ENCODE measurements around the gene GALNT14.
A peak's percentile ranks its signal among the peaks of the same experiment; 100 is the strongest.

GALNT14 gene

DNA sequence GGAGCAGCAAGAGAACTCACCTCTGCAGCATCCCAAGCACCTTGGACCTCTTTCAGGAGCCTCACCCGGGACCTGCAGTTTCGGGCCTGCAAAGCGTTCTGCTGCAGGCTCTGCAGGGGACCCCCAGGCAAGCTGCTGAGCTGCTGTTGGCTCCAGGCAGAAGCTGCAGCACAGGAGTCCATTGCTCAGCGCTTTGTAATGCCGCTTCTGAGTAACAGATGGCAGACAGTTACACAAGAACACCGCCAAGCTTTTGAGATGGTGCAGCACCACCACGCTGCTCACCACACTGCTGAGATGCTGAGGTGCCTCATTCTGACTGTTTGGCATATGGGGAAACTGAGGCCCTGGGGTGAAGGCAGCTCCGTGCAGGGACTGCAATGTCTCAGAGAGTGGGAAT is 1.9 kb upstream of the GALNT14 start:
- Histone ChIP-seq H3K27me3 (ENCODE audit: insufficient read depth, low read depth) (no peaks in the 10 kb centered on the region), H3K27ac (no peak overlapping the region)
- no peak for TF ChIP-seq CTCF (conservative IDR thresholded peaks at IDR 0.05; ENCODE audit: low read depth, low read length)

GRCh38 chr2:31139671-31140070 is 1.4 kb upstream of the GALNT14 start:
- H3K4me1 ChIP-seq (ENCODE audit: low read depth, poor library complexity, severe bottlenecking) = peaks cover 10% of the 10 kb centered on the region
- no peak overlapping the region for H3K9ac ChIP-seq
- no peak overlapping the region for H3K4me2 ChIP-seq
- H3K27ac ChIP-seq = no peak overlapping the region
- TF ChIP-seq CTCF (conservative IDR thresholded peaks at IDR 0.05; ENCODE audit: low read depth, low read length) = no peak
- no peaks in the 10 kb centered on the region for H3K36me3 ChIP-seq (ENCODE audit: insufficient read depth)
- peaks cover 15% of the 10 kb centered on the region; the same call in 1 of the 2 replicates for H3K79me2 ChIP-seq (ENCODE audit: insufficient read depth, low read depth)
- no peak overlapping the region for H3K4me3 ChIP-seq (IDR thresholded peaks at IDR 0.05; ENCODE audit: insufficient read depth, low read depth, low read length)
- H4K20me1 ChIP-seq (ENCODE audit: insufficient read depth) = no peaks in the 10 kb centered on the region
- no peaks in the 10 kb centered on the region for H3K27me3 ChIP-seq (ENCODE audit: insufficient read depth, low read depth)
- H2AFZ ChIP-seq (ENCODE audit: low read depth) = no peak overlapping the region

More for the DNA sequence above, 1.9 kb upstream of the GALNT14 start:
- Histone ChIP-seq H4K20me1 (ENCODE audit: insufficient read depth) (no peaks in the 10 kb centered on the region), H3K4me2 (no peak overlapping the region), H3K4me3 (IDR thresholded peaks at IDR 0.05; ENCODE audit: insufficient read depth, low read depth, low read length) (no peak overlapping the region), H3K4me1 (ENCODE audit: low read depth, poor library complexity, severe bottlenecking) (peaks cover 10% of the 10 kb centered on the region), H3K79me2 (ENCODE audit: insufficient read depth, low read depth) (peaks cover 11% of the 10 kb centered on the region; the same call in 1 of the 2 replicates), H3K9ac (no peak overlapping the region), H3K36me3 (ENCODE audit: insufficient read depth) (no peaks in the 10 kb centered on the region), H2AFZ (ENCODE audit: low read depth) (no peak overlapping the region)

DNA sequence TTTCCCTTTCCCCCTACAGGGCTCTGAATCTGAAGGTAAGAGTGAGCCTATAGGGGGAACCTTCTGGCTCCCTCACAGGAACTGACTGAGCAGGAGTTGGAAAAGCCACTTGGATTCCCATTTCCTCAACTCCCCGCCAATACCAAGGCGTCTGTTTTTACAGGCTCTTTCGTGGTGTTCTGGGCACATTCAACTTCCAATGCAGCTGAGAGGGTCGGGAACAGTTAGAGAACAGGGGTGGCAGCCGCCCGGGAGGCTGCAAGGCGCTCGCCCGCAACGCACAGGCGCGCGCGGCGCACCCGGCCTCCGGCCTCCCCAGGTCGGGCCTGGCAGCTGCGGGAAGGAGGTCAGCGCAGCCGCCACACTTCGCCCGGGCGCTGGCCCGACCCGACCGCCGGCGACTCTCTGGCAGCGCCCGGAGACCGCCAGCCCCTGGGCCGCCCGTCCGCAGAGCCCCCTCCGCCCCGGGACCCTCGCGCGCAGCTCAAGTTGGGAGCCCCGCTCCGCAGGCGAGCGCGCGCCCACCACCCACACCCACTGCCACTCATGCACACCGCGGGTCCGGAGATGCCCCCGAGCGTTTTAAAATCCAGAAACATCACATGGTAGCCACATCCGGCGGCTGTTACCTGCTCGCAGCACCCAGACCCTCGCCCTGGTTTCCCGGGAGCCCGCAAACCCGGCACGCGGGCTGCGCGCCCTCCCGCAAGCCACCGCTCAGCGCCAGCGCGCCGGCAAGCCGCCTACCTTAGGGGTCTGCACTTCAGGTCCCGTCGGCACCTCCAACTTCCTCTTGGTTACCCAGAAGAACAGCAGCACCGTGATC is 816 bp downstream of the GALNT14 start:
- H3K4me2 ChIP-seq = peak overlapping the region; percentile 89
- peak overlapping the region; percentile 96 for H3K9ac ChIP-seq
- H2AFZ ChIP-seq (ENCODE audit: low read depth) = peak overlapping the region; percentile 97
- H3K27ac ChIP-seq = peak overlapping the region; percentile 69
- no peaks in the 10 kb centered on the region for H3K27me3 ChIP-seq (ENCODE audit: insufficient read depth, low read depth)
- no peaks in the 10 kb centered on the region for H3K36me3 ChIP-seq (ENCODE audit: insufficient read depth)
- H3K79me2 ChIP-seq (ENCODE audit: insufficient read depth, low read depth) = peaks cover 35% of the 10 kb centered on the region; the same call in 1 of the 2 replicates
- H4K20me1 ChIP-seq (ENCODE audit: insufficient read depth) = no peaks in the 10 kb centered on the region
- peak overlapping the region; percentile 47 for H3K4me3 ChIP-seq (IDR thresholded peaks at IDR 0.05; ENCODE audit: insufficient read depth, low read depth, low read length)
- H3K4me1 ChIP-seq (ENCODE audit: low read depth, poor library complexity, severe bottlenecking) = peaks cover 10% of the 10 kb centered on the region
- no peak for TF ChIP-seq CTCF (conservative IDR thresholded peaks at IDR 0.05; ENCODE audit: low read depth, low read length)

DNA sequence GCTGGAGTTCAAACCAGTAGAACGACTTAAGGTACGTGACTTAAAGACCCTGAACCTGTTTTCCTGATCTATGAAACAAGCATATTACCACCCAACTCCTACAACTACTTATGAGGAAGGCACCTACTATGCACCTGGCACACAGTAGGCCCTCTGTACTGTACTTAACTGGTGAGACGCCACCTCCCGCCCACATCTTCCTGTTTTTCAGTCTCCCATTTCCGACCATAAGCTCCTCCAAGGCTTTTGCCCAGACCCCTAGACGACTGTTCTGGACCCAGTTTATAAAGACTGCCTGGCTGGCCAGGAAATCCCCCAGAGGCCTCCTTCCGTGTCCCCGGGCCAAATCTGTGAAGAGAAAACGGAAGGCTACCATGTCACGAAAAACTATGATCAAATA is 1.5 kb downstream of the GALNT14 start:
- H3K27me3 ChIP-seq (ENCODE audit: insufficient read depth, low read depth) = no peaks in the 10 kb centered on the region
- H2AFZ ChIP-seq (ENCODE audit: low read depth) = peak overlapping the region; percentile 97; the same call in 1 of the 2 replicates
- H3K79me2 ChIP-seq (ENCODE audit: insufficient read depth, low read depth) = peaks cover 35% of the 10 kb centered on the region; the same call in 1 of the 2 replicates
- no peak for TF ChIP-seq CTCF (conservative IDR thresholded peaks at IDR 0.05; ENCODE audit: low read depth, low read length)
- peak overlapping the region; percentile 89 for H3K4me2 ChIP-seq
- H4K20me1 ChIP-seq (ENCODE audit: insufficient read depth) = no peaks in the 10 kb centered on the region
- no peak overlapping the region for H3K27ac ChIP-seq
- H3K36me3 ChIP-seq (ENCODE audit: insufficient read depth) = no peaks in the 10 kb centered on the region
- H3K4me1 ChIP-seq (ENCODE audit: low read depth, poor library complexity, severe bottlenecking) = peaks cover 10% of the 10 kb centered on the region
- H3K4me3 ChIP-seq (IDR thresholded peaks at IDR 0.05; ENCODE audit: insufficient read depth, low read depth, low read length) = no peak overlapping the region
- H3K9ac ChIP-seq = peak overlapping the region; percentile 96; the same call in 1 of the 2 replicates

All from KMS-11 (cell line).